Neural crest cell (in vitro differentiated cells): ENCODE measurements around the gene DIP2C. TPM values are rescaled to one million over a fixed set of nuclear protein-coding genes. Genes with fewer than 3 reads are reported as not detected.

Source experiments
- DNase-seq: peaks from one replicate; pipeline ENCODE4 v3.0.0; 2021; ENCODE audit warnings: low read depth, mixed read lengths, low spot score
- H3K27ac Mint-ChIP-seq: one replicate; pipeline ENCODE4 v1.8.0; 2021; ENCODE audit warnings: mild to moderate bottlenecking, mixed read lengths; ENCODE audit not compliant: unreplicated experiment
- H3K27me3 Mint-ChIP-seq: 2 replicates; pipeline ENCODE4 v1.8.0; 2021; ENCODE audit warnings: low read depth, mild to moderate bottlenecking, mixed read lengths
- H3K36me3 Mint-ChIP-seq: 2 replicates; pipeline ENCODE4 v1.8.0; 2021; ENCODE audit warnings: low read depth, mild to moderate bottlenecking, mixed read lengths
- H3K4me1 Mint-ChIP-seq: 2 replicates; pipeline ENCODE4 v1.8.0; 2021; ENCODE audit warnings: mixed read lengths
- H3K4me3 Mint-ChIP-seq: one replicate; pipeline ENCODE4 v1.8.0; 2021; ENCODE audit warnings: mild to moderate bottlenecking, mixed read lengths
- H3K9me3 Mint-ChIP-seq: 2 replicates; pipeline ENCODE4 v1.8.0; 2021; ENCODE audit warnings: mixed read lengths
- CTCF ChIP-seq: fragments of 200-600 bp; sonication (generic); conservative IDR thresholded peaks from 2 replicates; pipeline ENCODE4 v1.5.0; 2021; ENCODE audit warnings: antibody characterized with exemption, mild to moderate bottlenecking
- total RNA-seq: library from RNA; stranded (reverse); gene quantifications from 2 replicates; pipeline ENCODE4 v1.2.1, GENCODE V29; 2021

The DIP2C gene
- total RNA-seq, 1 donor from 2014 or later, result 21.7 TPM

DNA sequence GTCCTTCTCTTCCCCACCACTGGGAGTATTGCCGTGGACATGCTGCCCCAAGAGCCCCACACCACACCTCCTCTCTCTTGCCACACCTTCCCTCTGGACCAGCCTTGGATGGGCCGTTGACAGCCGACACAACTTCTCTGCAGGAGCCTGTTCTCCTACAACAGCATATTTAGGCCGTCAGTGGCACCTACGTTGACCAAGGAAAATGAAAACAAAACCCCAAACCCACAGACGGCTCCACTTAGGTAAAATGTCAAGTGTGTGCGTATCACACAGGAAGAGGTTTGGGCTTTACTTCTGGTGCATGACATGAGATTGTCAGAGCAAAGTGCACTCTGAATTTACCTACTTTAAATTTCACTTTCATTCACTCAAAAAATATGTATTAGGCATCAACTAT, 307.7 kb downstream of the DIP2C start:
- no peaks in the 10 kb centered on the region for H3K9me3 Mint-ChIP-seq
- H3K4me1 Mint-ChIP-seq, result no peaks in the 10 kb centered on the region
- H3K27me3 Mint-ChIP-seq, result no peaks in the 10 kb centered on the region
- no peak for TF ChIP-seq CTCF
- H3K27ac Mint-ChIP-seq, result no peak overlapping the region
- peaks cover 24% of the 10 kb centered on the region for H3K36me3 Mint-ChIP-seq
- no peak for DNase-seq
- no peak overlapping the region for H3K4me3 Mint-ChIP-seq

- no peak for DNase-seq
- H3K27me3 Mint-ChIP-seq, result no peaks in the 10 kb centered on the region
- TF ChIP-seq CTCF, result no peak
- peaks cover 23% of the 10 kb centered on the region for H3K36me3 Mint-ChIP-seq
- no peaks in the 10 kb centered on the region for H3K4me1 Mint-ChIP-seq
- no peak overlapping the region for H3K27ac Mint-ChIP-seq
- no peak overlapping the region for H3K4me3 Mint-ChIP-seq
- H3K9me3 Mint-ChIP-seq, result no peaks in the 10 kb centered on the region
These were observed 308.1 kb downstream of the DIP2C start for GRCh38 chr10:381346-381745.

DNA sequence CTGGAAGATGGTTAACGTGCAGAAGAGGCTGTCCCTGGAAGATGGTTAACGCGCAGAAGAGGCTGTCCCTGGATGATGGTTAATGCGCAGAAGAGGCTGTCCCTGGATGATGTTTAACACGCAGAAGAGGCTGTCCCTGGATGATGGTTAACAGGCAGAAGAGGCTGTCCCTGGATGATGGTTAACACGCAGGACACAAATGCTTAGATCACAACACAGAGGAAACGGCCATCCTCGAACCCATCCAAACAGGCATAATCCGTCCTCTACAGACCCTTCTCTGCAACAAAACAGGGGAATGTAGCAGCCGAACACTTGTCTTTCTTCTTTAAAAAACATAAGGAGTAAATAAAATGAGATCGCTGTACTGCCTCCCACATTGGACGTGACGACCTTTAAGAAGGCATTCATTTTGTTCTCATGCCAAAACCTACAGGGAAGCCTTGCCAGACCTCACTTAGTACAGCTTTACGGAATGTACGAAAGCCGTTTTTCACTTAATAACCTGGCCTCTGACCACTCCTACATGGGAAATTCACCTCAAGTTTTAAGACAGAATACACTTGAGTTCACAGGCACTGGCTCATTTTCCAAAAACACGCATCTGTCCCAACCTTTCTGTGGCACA, 309.0 kb downstream of the DIP2C start:
- Mint-ChIP-seq H3K27ac (no peak overlapping the region), H3K27me3 (no peaks in the 10 kb centered on the region), H3K4me3 (no peak overlapping the region), H3K36me3 (peaks cover 28% of the 10 kb centered on the region), H3K4me1 (no peaks in the 10 kb centered on the region), H3K9me3 (no peaks in the 10 kb centered on the region)
- DNase-seq, result no peak
- no peak for TF ChIP-seq CTCF

DNA sequence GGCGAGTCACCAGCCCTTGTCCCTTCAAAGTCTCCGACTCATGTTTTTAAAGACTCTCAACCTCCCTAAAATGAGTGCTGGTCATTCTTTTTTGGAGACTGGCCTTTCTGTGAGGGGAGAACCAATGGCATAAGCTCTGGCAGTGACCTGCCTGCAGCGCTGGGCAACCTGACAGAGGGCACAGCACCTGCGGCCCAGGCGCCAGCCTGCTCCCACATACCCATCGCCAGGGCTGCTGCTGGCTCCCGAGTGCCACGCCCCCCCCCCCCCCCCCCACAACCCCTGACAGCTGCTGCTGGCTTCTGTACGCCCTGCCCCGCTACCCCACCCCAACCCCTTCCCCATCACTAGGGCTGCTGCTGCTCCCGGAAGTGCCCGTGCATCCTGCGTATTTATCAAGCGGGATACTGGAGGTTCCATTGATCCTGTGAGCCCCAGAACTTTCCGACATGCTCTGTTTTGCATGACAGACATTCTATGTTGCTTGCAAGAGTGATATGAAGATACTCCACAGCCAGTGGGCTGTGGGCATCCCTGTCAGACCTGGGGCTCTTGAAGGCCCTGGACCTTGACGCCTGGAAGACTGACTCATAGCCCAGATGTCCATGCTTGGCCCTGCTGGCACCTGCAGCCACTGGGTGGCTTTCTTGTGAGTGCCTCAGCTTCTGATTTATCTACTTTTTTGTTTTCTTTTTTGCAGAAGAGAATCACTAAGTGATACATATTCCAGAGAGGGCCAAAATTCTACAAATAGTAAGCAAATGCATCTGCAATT, 310.4 kb downstream of the DIP2C start:
- TF ChIP-seq CTCF, result no peak
- H3K4me3 Mint-ChIP-seq, result no peak overlapping the region
- H3K36me3 Mint-ChIP-seq, result peaks cover 32% of the 10 kb centered on the region
- DNase-seq, result no peak
- H3K4me1 Mint-ChIP-seq, result no peaks in the 10 kb centered on the region
- H3K9me3 Mint-ChIP-seq, result no peaks in the 10 kb centered on the region
- H3K27me3 Mint-ChIP-seq, result no peaks in the 10 kb centered on the region
- no peak overlapping the region for H3K27ac Mint-ChIP-seq

- Mint-ChIP-seq H3K27ac (no peak overlapping the region), H3K4me1 (peaks cover 7% of the 10 kb centered on the region), H3K36me3 (peaks cover 28% of the 10 kb centered on the region), H3K9me3 (no peaks in the 10 kb centered on the region), H3K4me3 (no peak overlapping the region), H3K27me3 (no peaks in the 10 kb centered on the region)
- no peak for TF ChIP-seq CTCF
- DNase-seq, result no peak
These were observed 311.1 kb downstream of the DIP2C start for GRCh38 chr10:378230-378929.
